ENCODE measurements around the gene TEDDM1.

TEDDM1 gene

GRCh38 chr1:182376936-182377574 lies 23.4 kb downstream of the TEDDM1 start:
- no peak for DNase-seq

GRCh38 chr1:182374101-182374834 lies 26.2 kb downstream of the TEDDM1 start:
- no peak for DNase-seq

GRCh38 chr1:182370532-182370931 lies 29.9 kb downstream of the TEDDM1 start:
- DNase-seq, result no peak

- no peak for DNase-seq
Measured at GRCh38 chr1:182368903-182369302, 31.6 kb downstream of the TEDDM1 start.

- DNase-seq, result no peak
Measured at GRCh38 chr1:182368358-182368757, 32.1 kb downstream of the TEDDM1 start.

- DNase-seq, result no peak
Measured at GRCh38 chr1:182367926-182368325, 32.5 kb downstream of the TEDDM1 start.

- no peak for DNase-seq
Measured at GRCh38 chr1:182366596-182366995, 33.9 kb downstream of the TEDDM1 start.

- no peak for DNase-seq
Measured at GRCh38 chr1:182359645-182360044, 40.8 kb downstream of the TEDDM1 start.

GRCh38 chr1:182357913-182358312 lies 42.6 kb downstream of the TEDDM1 start:
- DNase-seq, result peak; percentile 58

- DNase-seq, result no peak
Measured at GRCh38 chr1:182357171-182357570, 43.3 kb downstream of the TEDDM1 start.

GRCh38 chr1:182355723-182356098 lies 44.8 kb downstream of the TEDDM1 start:
- no peak for DNase-seq

GRCh38 chr1:182351790-182352364 lies 48.6 kb downstream of the TEDDM1 start:
- DNase-seq, result no peak

GRCh38 chr1:182350839-182351238 lies 49.6 kb downstream of the TEDDM1 start:
- no peak for DNase-seq

- DNase-seq, result no peak
Measured at GRCh38 chr1:182348961-182349747, 51.3 kb downstream of the TEDDM1 start.

Measured in NCI-H187 treated with DMSO at 0.1 percent for 48 hours (cell line).